Thyroid gland (tissue), 4 donors: ENCODE results near the gene LAMTOR3.

ENCODE experiments used
- CTCF ChIP-seq, 6 experiments: fragments of 200-600 bp in 3 of 6; fragments of 450-650 bp in 3 of 6; sonication (generic) in 3 of 6; IDR thresholded peaks; one replicate each; pipeline ENCODE4 v1.5.1; 2016 to 2019; ENCODE audit warnings: antibody characterized with exemption in 6 of 6, mild to moderate bottlenecking in 2 of 6, inconsistent platforms in 1 of 6, moderate library complexity in 1 of 6
- POLR2A ChIP-seq, 2 donors: fragments of 450-650 bp; IDR thresholded peaks; one replicate each; pipeline ENCODE4 v1.6.1; 2017; ENCODE audit warnings: antibody characterized with exemption in 2 of 2, mild to moderate bottlenecking in 2 of 2, moderate library complexity in 1 of 2

- TF ChIP-seq CTCF (IDR thresholded peaks at IDR 0.05), result no peak
- no peak for TF ChIP-seq POLR2A (IDR thresholded peaks at IDR 0.05)
Observed at GRCh38 chr4:99852199-99852749, 42.0 kb downstream of the LAMTOR3 start.
